Smooth muscle cell of the coronary artery (primary cell): ENCODE results near the gene ENC1. TPM values are rescaled to one million over a fixed set of nuclear protein-coding genes. Genes with fewer than 3 reads are reported as not detected.

Experiments used
- total RNA-seq: library from RNA; depleted of rRNA; stranded (reverse); fragments of >200 nt; gene quantifications from 2 replicates; pipeline ENCODE4 v1.2.3, GENCODE V29; 2014; ENCODE audit warnings: low replicate concordance

ENC1 gene, protein sequence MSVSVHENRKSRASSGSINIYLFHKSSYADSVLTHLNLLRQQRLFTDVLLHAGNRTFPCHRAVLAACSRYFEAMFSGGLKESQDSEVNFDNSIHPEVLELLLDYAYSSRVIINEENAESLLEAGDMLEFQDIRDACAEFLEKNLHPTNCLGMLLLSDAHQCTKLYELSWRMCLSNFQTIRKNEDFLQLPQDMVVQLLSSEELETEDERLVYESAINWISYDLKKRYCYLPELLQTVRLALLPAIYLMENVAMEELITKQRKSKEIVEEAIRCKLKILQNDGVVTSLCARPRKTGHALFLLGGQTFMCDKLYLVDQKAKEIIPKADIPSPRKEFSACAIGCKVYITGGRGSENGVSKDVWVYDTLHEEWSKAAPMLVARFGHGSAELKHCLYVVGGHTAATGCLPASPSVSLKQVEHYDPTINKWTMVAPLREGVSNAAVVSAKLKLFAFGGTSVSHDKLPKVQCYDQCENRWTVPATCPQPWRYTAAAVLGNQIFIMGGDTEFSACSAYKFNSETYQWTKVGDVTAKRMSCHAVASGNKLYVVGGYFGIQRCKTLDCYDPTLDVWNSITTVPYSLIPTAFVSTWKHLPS
- 12.5 and 186 TPM in 2 replicates for total RNA-seq

DNA sequence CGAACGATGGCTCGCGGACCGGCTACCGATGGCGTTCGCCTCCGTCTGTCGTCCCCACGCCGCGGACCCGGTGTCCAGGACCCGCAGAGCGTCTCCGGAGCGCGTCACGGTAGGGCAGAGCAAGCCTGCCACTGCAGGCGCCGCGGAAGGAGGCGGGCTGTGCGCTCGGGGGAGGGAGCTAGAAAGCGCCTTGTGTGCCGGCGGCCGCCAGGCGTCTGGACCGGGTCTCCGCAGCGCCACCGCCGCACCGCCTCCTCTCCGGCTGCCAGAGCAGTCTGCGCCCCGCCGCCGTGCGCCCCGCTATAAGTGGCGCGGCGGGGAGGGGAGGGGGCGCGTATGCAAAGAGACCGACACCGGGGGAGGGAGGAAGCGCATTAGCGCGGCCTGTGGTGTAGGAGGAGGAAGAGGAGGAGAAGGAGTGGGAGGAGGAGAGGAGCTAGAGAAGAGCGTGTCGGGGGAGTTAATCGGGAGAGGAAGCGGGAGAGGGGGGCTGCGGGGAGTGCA lies at the start of gene ENC1:
TSS of gene ENC1 (minus strand) at position 279 of the 504 bp plus-strand sequence. CDS start 4,243 bp downstream, outside the sequence.

DNA sequence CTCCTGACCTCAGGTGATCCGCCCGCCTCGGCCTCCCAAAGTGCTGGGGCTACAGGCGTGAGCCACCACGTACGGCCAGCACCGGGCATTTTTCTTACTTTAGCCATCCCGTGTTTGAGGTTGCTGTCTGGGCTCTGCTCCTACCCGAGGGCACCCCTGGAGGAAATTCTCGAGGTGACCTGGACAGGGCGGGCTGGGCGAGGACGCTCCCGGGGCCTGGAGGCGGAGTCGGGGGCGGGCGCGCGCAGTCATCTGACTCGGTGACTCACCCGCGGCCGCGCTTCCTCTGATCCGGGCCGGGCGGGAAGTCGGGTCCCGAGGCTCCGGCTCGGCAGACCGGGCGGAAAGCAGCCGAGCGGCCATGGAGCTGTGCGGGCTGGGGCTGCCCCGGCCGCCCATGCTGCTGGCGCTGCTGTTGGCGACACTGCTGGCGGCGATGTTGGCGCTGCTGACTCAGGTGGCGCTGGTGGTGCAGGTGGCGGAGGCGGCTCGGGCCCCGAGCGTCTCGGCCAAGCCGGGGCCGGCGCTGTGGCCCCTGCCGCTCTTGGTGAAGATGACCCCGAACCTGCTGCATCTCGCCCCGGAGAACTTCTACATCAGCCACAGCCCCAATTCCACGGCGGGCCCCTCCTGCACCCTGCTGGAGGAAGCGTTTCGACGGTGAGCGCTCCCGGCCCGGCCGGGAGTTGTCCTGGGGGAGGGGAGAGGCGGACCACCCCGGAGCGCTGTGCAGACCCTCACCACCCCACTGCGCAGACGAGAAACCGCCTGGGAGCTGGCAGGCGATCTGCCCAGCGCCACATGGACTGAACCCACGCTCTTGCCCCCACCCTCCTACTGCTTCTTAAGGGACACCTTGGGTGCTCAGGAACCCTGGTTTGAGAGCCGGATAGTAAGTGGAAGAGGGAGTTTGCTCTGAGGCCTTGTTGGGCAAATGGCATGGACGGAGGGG lies 44.6 kb upstream of the ENC1 start, which contains the start of gene HEXB:
TSS of gene HEXB (plus strand) at position 334 of the 952 bp plus-strand sequence. CDS start at position 362, 28 bp downstream.

Other genes starting within 250 kb of the ENC1 start
- 198 and 366 TPM in 2 replicates for gene HEXB, start 44.5 kb upstream of the ENC1 start, total RNA-seq
- 21.9 and 40.7 TPM in 2 replicates for gene GFM2, start 126.4 kb upstream of the ENC1 start, total RNA-seq
- gene NSA2, start 126.5 kb upstream of the ENC1 start, total RNA-seq = 68.6 and 76.0 TPM in 2 replicates
- gene FAM169A, start 225.7 kb upstream of the ENC1 start, total RNA-seq = under 0.01 and 0.60 TPM in 2 replicates